Upper lobe of left lung (tissue), 6 donors: ENCODE data around the gene NOTCH3. TPM values are rescaled to one million over a fixed set of nuclear protein-coding genes. Genes with fewer than 3 reads are reported as not detected.

ENCODE experiments used
- ATAC-seq, 2 donors: fragments of 200-7000 bp; cut with Tn5 transposase; one replicate each; pipeline ENCODE4 v1.9.1; 2022; ENCODE audit warnings: mild to moderate bottlenecking in 2 of 2, moderate library complexity in 2 of 2; ENCODE audit not compliant: low FRiP score in 2 of 2
- DNase-seq, 2 donors: peaks; one replicate each; pipeline ENCODE4 v3.0.0-alpha.2; 2019 to 2020
- H3K27ac ChIP-seq, 4 donors: fragments of 200-600 bp; sonication (generic); one replicate each; pipeline ENCODE4 v1.5.1; 2016 to 2019
- H3K27me3 ChIP-seq, 4 donors: fragments of 200-600 bp; sonication (generic); one replicate each; pipeline ENCODE4 v1.5.1; 2017 to 2019
- H3K36me3 ChIP-seq, 4 donors: fragments of 200-600 bp; sonication (generic); one replicate each; pipeline ENCODE4 v1.5.1; 2016 to 2019
- H3K4me1 ChIP-seq, 4 donors: fragments of 200-600 bp; sonication (generic); one replicate each; pipeline ENCODE4 v1.5.1; 2018 to 2019
- H3K4me3 ChIP-seq, 4 donors: fragments of 200-600 bp; sonication (generic); one replicate each; pipeline ENCODE4 v1.5.1; 2017 to 2019; ENCODE audit warnings: mild to moderate bottlenecking in 2 of 4, moderate library complexity in 1 of 4
- H3K9me3 ChIP-seq, 4 donors: fragments of 200-600 bp; sonication (generic); one replicate each; pipeline ENCODE4 v1.5.1; 2018 to 2019
- CTCF ChIP-seq, 6 experiments: fragments of 450-650 bp in 4 of 6; fragments of 200-600 bp in 2 of 6; sonication (generic) in 2 of 6; IDR thresholded peaks; one replicate each; pipeline ENCODE4 v1.5.1; 2016 to 2019; ENCODE audit warnings: antibody characterized with exemption in 6 of 6
- EP300 ChIP-seq, 4 donors: sonication (generic); formaldehyde crosslinking; IDR thresholded peaks; one replicate each; pipeline ENCODE4 v1.5.1; 2017; ENCODE audit warnings: antibody characterized with exemption in 4 of 4, control low read depth in 2 of 4
- POLR2A ChIP-seq, 4 donors: fragments of 450-650 bp; IDR thresholded peaks; one replicate each; pipeline ENCODE4 v1.5.1; 2016 to 2017; ENCODE audit warnings: antibody characterized with exemption in 4 of 4, mild to moderate bottlenecking in 2 of 4
- POLR2AphosphoS5 ChIP-seq, 2 donors: sonication (generic); formaldehyde crosslinking; IDR thresholded peaks; one replicate each; pipeline ENCODE4 v1.5.1; 2017; ENCODE audit warnings: antibody characterized with exemption in 2 of 2
- WGBS, 2 donors: methylation state at CpG; one replicate each; pipeline ENCODE4 v1.1.5; 2017 to 2018; 5-methylcytosine and 5-hydroxymethylcytosine counted together
- total RNA-seq, 6 donors: library from RNA; depleted of rRNA in 4 of 6; stranded (reverse); fragments of >200 nt in 4 of 6; gene quantifications; one replicate each; pipeline versions ENCODE4 v1.1.0 to v1.2.1, GENCODE V29; 2016 to 2021
- donor health status: DM: no; HTN: no; CAD: no; lungs with moderate emphysema.
- donor health status: DM: no; HTN: yes; CAD: no; lungs with severe emphysema.

The NOTCH3 gene
- total RNA-seq, 6 donors from 2014 or later: 23.9 to 56.6 (median 43.1) TPM

GRCh38 chr19:15245370-15246197 lies 44.8 kb upstream of the NOTCH3 start:
- Histone ChIP-seq H3K4me1 (peaks cover 19 to 37% (median 28%) of the 10 kb centered on the region in 4 donors), H3K4me3 (no peak overlapping the region), H3K9me3 (no peaks in the 10 kb centered on the region), H3K27ac (peak overlapping the region in 3 of 4 donors; percentile 47 to 90 (median 47)), H3K27me3 (no peaks in the 10 kb centered on the region), H3K36me3 (peaks cover 14 to 98% (median 83%) of the 10 kb centered on the region in 4 donors)
- WGBS, 2 donors: 92 to 94% methylated on average over 8 to 20 of the region's 20 CpGs
- DNase-seq (no peak), ATAC-seq (no peak)
- no peak for TF ChIP-seq EP300 (IDR thresholded peaks at IDR 0.05)
- no peak for TF ChIP-seq CTCF (IDR thresholded peaks at IDR 0.05)
- no peak for TF ChIP-seq POLR2A (IDR thresholded peaks at IDR 0.05)
- TF ChIP-seq POLR2AphosphoS5 (IDR thresholded peaks at IDR 0.05): no peak

DNA sequence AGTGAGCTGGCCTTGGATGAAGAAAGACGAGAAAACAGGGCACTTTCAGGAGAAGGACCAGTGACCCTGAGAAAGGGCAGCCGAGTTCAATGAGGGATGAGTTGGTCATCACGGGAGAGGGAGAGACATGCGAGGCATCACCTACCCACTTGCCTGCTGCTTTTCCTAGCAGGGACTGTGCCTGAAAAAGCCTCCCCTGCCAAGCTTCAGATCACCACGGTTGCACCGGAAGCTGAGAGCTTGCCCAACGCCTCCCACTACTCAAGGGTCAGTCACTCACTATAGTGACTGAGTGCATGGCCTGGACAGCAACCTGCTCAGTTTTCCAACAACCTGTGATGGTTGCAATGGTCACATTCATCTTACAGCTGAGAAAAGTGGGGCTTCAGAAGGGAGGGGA lies 44.0 kb upstream of the NOTCH3 start:
- Histone ChIP-seq H3K4me1 (peaks cover 12 to 31% (median 22%) of the 10 kb centered on the region in 4 donors), H3K4me3 (no peak overlapping the region), H3K9me3 (no peaks in the 10 kb centered on the region), H3K27ac (peak overlapping the region in 2 of 4 donors; percentile 47 to 90), H3K27me3 (no peaks in the 10 kb centered on the region), H3K36me3 (peaks cover 14 to 98% (median 88%) of the 10 kb centered on the region in 4 donors)
- ATAC-seq: no peak
- TF ChIP-seq CTCF (IDR thresholded peaks at IDR 0.05) (no peak), POLR2A (IDR thresholded peaks at IDR 0.05) (no peak)
- no peak for DNase-seq
- WGBS, 2 donors: 90 to 92% methylated on average over 6 to 7 of the region's 7 CpGs

GRCh38 chr19:15244106-15244803 lies 43.5 kb upstream of the NOTCH3 start:
- no peak overlapping the region for H3K4me3 ChIP-seq
- peak overlapping the region in 2 of 4 donors; percentile 47 to 90 for H3K27ac ChIP-seq
- H3K9me3 ChIP-seq: no peaks in the 10 kb centered on the region
- no peaks in the 10 kb centered on the region for H3K27me3 ChIP-seq
- no peak for TF ChIP-seq CTCF (IDR thresholded peaks at IDR 0.05)
- TF ChIP-seq POLR2A (IDR thresholded peaks at IDR 0.05): no peak
- no peak for TF ChIP-seq POLR2AphosphoS5 (IDR thresholded peaks at IDR 0.05)
- no peak for TF ChIP-seq EP300 (IDR thresholded peaks at IDR 0.05)
- WGBS, 2 donors: 90 to 93% methylated on average over 11 to 22 of the region's 24 CpGs
- ATAC-seq (no peak), DNase-seq (no peak)
- peaks cover 14 to 98% (median 90%) of the 10 kb centered on the region in 4 donors for H3K36me3 ChIP-seq
- peaks cover 12 to 26% (median 17%) of the 10 kb centered on the region in 4 donors for H3K4me1 ChIP-seq

GRCh38 chr19:15243236-15243957 lies 42.6 kb upstream of the NOTCH3 start:
- no peak overlapping the region for H3K27ac ChIP-seq
- DNase-seq (no peak), ATAC-seq (no peak)

More at GRCh38 chr19:15243236-15243957, 42.6 kb upstream of the NOTCH3 start:
- no peak overlapping the region for H3K4me3 ChIP-seq
- 94 to 95% methylated on average over 8 to 17 of the region's 17 CpGs for WGBS, 2 donors
- H3K27me3 ChIP-seq: no peaks in the 10 kb centered on the region
- peaks cover 7 to 18% (median 9%) of the 10 kb centered on the region in 4 donors for H3K4me1 ChIP-seq
- no peak for TF ChIP-seq CTCF (IDR thresholded peaks at IDR 0.05)
- TF ChIP-seq POLR2AphosphoS5 (IDR thresholded peaks at IDR 0.05): no peak
- TF ChIP-seq POLR2A (IDR thresholded peaks at IDR 0.05): no peak
- TF ChIP-seq EP300 (IDR thresholded peaks at IDR 0.05): no peak
- no peaks in the 10 kb centered on the region for H3K9me3 ChIP-seq
- H3K36me3 ChIP-seq: peaks cover 22 to 98% (median 90%) of the 10 kb centered on the region in 4 donors
